Smooth muscle cell (in vitro differentiated cells): ENCODE results near the gene PHF21A. TPM values are rescaled to one million over a fixed set of nuclear protein-coding genes. Genes with fewer than 3 reads are reported as not detected.

Experiments
- DNase-seq: peaks from one replicate; lab custom pipeline; 2025; ENCODE audit not compliant: unreplicated experiment; lab: John Stamatoyannopoulos, UW
- H2AFZ ChIP-seq: fragments of 200-600 bp; sonication (generic); 2 replicates; pipeline ENCODE4 v1.6.0; 2016; ENCODE audit warnings: antibody characterized with exemption, low read depth, mild to moderate bottlenecking
- H3F3A ChIP-seq: fragments of 200-600 bp; sonication (generic); 2 replicates; pipeline ENCODE4 v1.6.0; 2017; ENCODE audit warnings: antibody characterized with exemption, low read depth
- H3K27ac ChIP-seq: fragments of 200-600 bp; sonication (generic); 2 replicates; pipeline ENCODE4 v1.5.1; 2016; ENCODE audit warnings: low read depth, mild to moderate bottlenecking
- H3K27me3 ChIP-seq: fragments of 200-600 bp; sonication (generic); 2 replicates; pipeline ENCODE4 v1.6.1; 2016; ENCODE audit warnings: low read depth, mild to moderate bottlenecking
- H3K36me3 ChIP-seq: fragments of 200-600 bp; sonication (generic); 2 replicates; pipeline ENCODE4 v1.5.1; 2016; ENCODE audit warnings: low read depth
- H3K4me1 ChIP-seq: fragments of 200-600 bp; sonication (generic); 2 replicates; pipeline ENCODE4 v1.5.1; 2016; ENCODE audit warnings: low read depth
- H3K4me2 ChIP-seq: fragments of 200-600 bp; sonication (generic); 2 replicates; pipeline ENCODE4 v1.6.0; 2016; ENCODE audit warnings: mild to moderate bottlenecking
- H3K4me3 ChIP-seq: fragments of 200-600 bp; sonication (generic); 2 replicates; pipeline ENCODE4 v1.5.1; 2016; ENCODE audit warnings: mild to moderate bottlenecking
- H3K79me2 ChIP-seq: fragments of 200-600 bp; sonication (generic); 2 replicates; pipeline ENCODE4 v1.6.0; 2016; ENCODE audit warnings: low read depth, mild to moderate bottlenecking
- H3K9ac ChIP-seq: fragments of 200-600 bp; sonication (generic); 2 replicates; pipeline ENCODE4 v1.6.0; 2016; ENCODE audit warnings: low read depth
- H3K9me3 ChIP-seq: fragments of 200-600 bp; sonication (generic); replicated peaks from 2 replicates; pipeline ENCODE4 v1.5.1; 2016; ENCODE audit warnings: low read depth
- H4K20me1 ChIP-seq: fragments of 200-600 bp; sonication (generic); 2 replicates; pipeline ENCODE4 v1.6.0; 2016; ENCODE audit warnings: low read depth
- CTCF ChIP-seq: fragments of 200-600 bp; sonication (generic); IDR thresholded peaks from 2 replicates; pipeline ENCODE4 v1.5.1; 2017; ENCODE audit warnings: borderline replicate concordance, mild to moderate bottlenecking, antibody characterized with exemption; ENCODE audit not compliant: insufficient read depth, poor library complexity, severe bottlenecking
- WGBS: methylation state at CpG from one replicate; pipeline ENCODE4 v1.1.7; 2016; ENCODE audit warnings: low lambda C conversion rate; 5-methylcytosine and 5-hydroxymethylcytosine counted together
- polyA plus RNA-seq: library from polyadenylated mRNA; unstranded; fragments of >200 nt; fragmentation: Nextera tagmentation; extraction: Ambion mirVana; gene quantifications from 2 replicates; pipeline ENCODE4 v1.2.1, GENCODE V29; 2016
- total RNA-seq: library from RNA; depleted of rRNA; stranded (reverse); fragments of >200 nt; gene quantifications from 2 replicates; pipeline ENCODE4 v1.2.3, GENCODE V29; 2014

Gene PHF21A
- total and polyA plus RNA-seq, 2 experiments from 2014 or later, result 26.1 to 28.7 TPM

GRCh38 chr11:46102843-46103242, 18.4 kb downstream of the PHF21A start:
- Histone ChIP-seq H3K4me2 (no peak overlapping the region), H3K27ac (no peak overlapping the region), H3F3A (peaks cover 6% of the 10 kb centered on the region), H3K36me3 (no peaks in the 10 kb centered on the region), H4K20me1 (peaks cover 100% of the 10 kb centered on the region), H3K9me3 (no peaks in the 10 kb centered on the region), H3K9ac (no peak overlapping the region), H3K27me3 (no peaks in the 10 kb centered on the region), H3K79me2 (peaks cover 100% of the 10 kb centered on the region), H3K4me3 (no peak overlapping the region), H3K4me1 (peaks cover 24% of the 10 kb centered on the region), H2AFZ (no peak overlapping the region)
- DNase-seq, result no peak
- 84% methylated on average over 6 of the region's 6 CpGs for WGBS
- TF ChIP-seq CTCF, result no peak

- Histone ChIP-seq H3K9ac (no peak overlapping the region), H3K4me3 (no peak overlapping the region), H3K79me2 (peaks cover 100% of the 10 kb centered on the region), H3K27me3 (no peaks in the 10 kb centered on the region), H3K4me2 (no peak overlapping the region), H4K20me1 (peaks cover 100% of the 10 kb centered on the region), H3F3A (no peaks in the 10 kb centered on the region), H3K27ac (no peak overlapping the region), H3K9me3 (no peaks in the 10 kb centered on the region), H3K4me1 (peaks cover 18% of the 10 kb centered on the region), H2AFZ (no peak overlapping the region), H3K36me3 (no peaks in the 10 kb centered on the region)
- 96% methylated on average over 3 of the region's 3 CpGs for WGBS
- DNase-seq, result no peak
- TF ChIP-seq CTCF, result no peak
Measured at GRCh38 chr11:46100670-46101069, 20.6 kb downstream of the PHF21A start.

GRCh38 chr11:46099963-46100316, 21.3 kb downstream of the PHF21A start:
- Histone ChIP-seq H3K79me2 (peaks cover 100% of the 10 kb centered on the region), H3K27ac (peak overlapping the region; percentile 46), H4K20me1 (peaks cover 100% of the 10 kb centered on the region), H3K4me2 (peak overlapping the region; percentile 50), H3K36me3 (no peaks in the 10 kb centered on the region), H3K9me3 (no peaks in the 10 kb centered on the region), H3F3A (no peaks in the 10 kb centered on the region), H3K27me3 (no peaks in the 10 kb centered on the region), H3K4me3 (no peak overlapping the region), H3K9ac (peak overlapping the region; percentile 36), H3K4me1 (peaks cover 11% of the 10 kb centered on the region), H2AFZ (no peak overlapping the region)
- TF ChIP-seq CTCF, result no peak
- WGBS, result 33% methylated on average over 1 of the region's 1 CpG
- no peak for DNase-seq

- TF ChIP-seq CTCF, result no peak
- no peak overlapping the region for H2AFZ ChIP-seq
- 97% methylated on average over 1 of the region's 1 CpG for WGBS
- no peak overlapping the region for H3K9ac ChIP-seq
- H3K9me3 ChIP-seq, result no peaks in the 10 kb centered on the region
- H3K4me1 ChIP-seq, result no peaks in the 10 kb centered on the region
- peaks cover 95% of the 10 kb centered on the region for H4K20me1 ChIP-seq
- H3K27me3 ChIP-seq, result no peaks in the 10 kb centered on the region
- no peak overlapping the region for H3K27ac ChIP-seq
- H3F3A ChIP-seq, result no peaks in the 10 kb centered on the region
- peaks cover 64% of the 10 kb centered on the region for H3K79me2 ChIP-seq
- no peak overlapping the region for H3K4me3 ChIP-seq
- H3K36me3 ChIP-seq, result peaks cover 3% of the 10 kb centered on the region
- DNase-seq, result no peak
- no peak overlapping the region for H3K4me2 ChIP-seq
Measured at GRCh38 chr11:46090375-46090774, 30.9 kb downstream of the PHF21A start.
